Body of pancreas (tissue), 4 donors: ENCODE results near the gene CMPK2. TPM values are rescaled to one million over a fixed set of nuclear protein-coding genes. Genes with fewer than 3 reads are reported as not detected.

Source experiments
- ATAC-seq: fragments of 150-250 bp; one replicate; pipeline ENCODE4 v1.9.1; 2016
- DNase-seq, 4 donors: peaks; one replicate each; pipeline ENCODE4 v3.0.0-alpha.2; 2019
- H3K27ac ChIP-seq, 4 donors: fragments of 200-600 bp; sonication (generic); 1 replicate in 3 of 4; 2 replicates in 1 of 4; pipeline versions ENCODE4 v1.5.1 to v1.6.1; 2016 to 2019; ENCODE audit warnings: mild to moderate bottlenecking in 1 of 4, mixed read lengths in 1 of 4, moderate library complexity in 1 of 4
- H3K27me3 ChIP-seq, 2 donors: fragments of 200-600 bp; sonication (generic); one replicate each; pipeline ENCODE4 v1.6.0; 2016; ENCODE audit warnings: mild to moderate bottlenecking in 1 of 2
- H3K36me3 ChIP-seq, 2 donors: fragments of 200-600 bp; sonication (generic); replicated peaks in 1 of 2; 2 replicates each; pipeline ENCODE4 v1.5.1; 2016; ENCODE audit warnings: low read depth in 2 of 2; ENCODE audit not compliant: insufficient read depth in 1 of 2
- H3K4me1 ChIP-seq: fragments of 200-600 bp; sonication (generic); one replicate; pipeline ENCODE4 v1.6.0; 2016
- H3K4me3 ChIP-seq, 2 donors: fragments of 200-600 bp; sonication (generic); 1 replicate in 1 of 2; 2 replicates in 1 of 2; pipeline ENCODE4 v1.5.1; 2016 to 2019
- H3K9me3 ChIP-seq, 3 donors: fragments of 200-600 bp; sonication (generic); 1 replicate in 2 of 3; 2 replicates in 1 of 3; pipeline ENCODE4 v1.5.1; 2016
- CTCF ChIP-seq, 7 experiments: fragments of 450-650 bp in 4 of 7; fragments of 200-600 bp in 3 of 7; sonication (generic) in 3 of 7; IDR thresholded peaks; one replicate each; pipeline ENCODE4 v1.5.1; 2016 to 2019; ENCODE audit warnings: antibody characterized with exemption in 7 of 7
- POLR2A ChIP-seq, 3 donors: fragments of 450-650 bp; IDR thresholded peaks; one replicate each; pipeline ENCODE4 v1.6.1; 2016; ENCODE audit warnings: antibody characterized with exemption in 3 of 3, mild to moderate bottlenecking in 2 of 3
- WGBS, 2 donors: methylation state at CpG; one replicate each; pipeline ENCODE4 v1.1.5; 2017; 5-methylcytosine and 5-hydroxymethylcytosine counted together
- intact Hi-C: fragments of 100-400 bp; cut with DNase I; formaldehyde crosslinking; loops from one replicate; pipeline ENCODE4 v1.15.1; 2023
- total RNA-seq, 2 donors: library from RNA; depleted of rRNA; stranded (reverse); fragments of >200 nt; gene quantifications; one replicate each; pipeline ENCODE4 v1.1.0, GENCODE V29; 2016

CMPK2 gene
- total RNA-seq, 2 donors from 2014 or later = 6.7 to 6.9 TPM

GRCh38 chr2:6820236-6820635 lies 45.5 kb downstream of the CMPK2 start:
- Histone ChIP-seq H3K4me1 (no peaks in the 10 kb centered on the region), H3K36me3 (no peaks in the 10 kb centered on the region), H3K27me3 (no peaks in the 10 kb centered on the region), H3K4me3 (no peak overlapping the region), H3K9me3 (no peaks in the 10 kb centered on the region), H3K27ac (no peak overlapping the region)
- intact Hi-C loops = no loop called here
- WGBS, 2 donors = 67 to 77% methylated on average over 5 of the region's 5 CpGs
- DNase-seq (no peak), ATAC-seq (no peak)
- TF ChIP-seq POLR2A (IDR thresholded peaks at IDR 0.05) (no peak), CTCF (IDR thresholded peaks at IDR 0.05) (no peak)

DNA sequence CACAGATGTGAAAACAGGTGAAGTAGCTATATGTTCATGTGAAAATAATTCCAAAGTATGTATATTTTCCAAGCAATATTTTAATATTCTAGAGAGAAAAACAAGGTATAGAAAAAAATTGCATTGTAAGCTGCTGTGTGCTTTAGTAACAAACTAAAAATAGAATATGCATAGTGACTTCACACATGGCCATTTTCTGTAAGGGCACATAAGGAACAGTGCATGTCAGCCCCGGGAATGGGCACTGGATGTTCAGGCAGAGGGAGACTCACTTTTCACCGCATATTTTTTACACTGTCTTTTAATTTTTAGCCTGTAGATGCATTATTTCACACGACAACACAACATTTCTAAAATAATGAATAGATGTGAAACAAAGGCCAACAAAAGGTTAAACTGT lies 46.0 kb downstream of the CMPK2 start:
- no peak for DNase-seq
- Histone ChIP-seq H3K36me3 (no peaks in the 10 kb centered on the region), H3K27ac (no peak overlapping the region), H3K27me3 (no peaks in the 10 kb centered on the region), H3K9me3 (no peaks in the 10 kb centered on the region), H3K4me3 (no peak overlapping the region), H3K4me1 (no peaks in the 10 kb centered on the region)
- WGBS, 2 donors = 79 to 83% methylated on average over 3 of the region's 3 CpGs
- no peak for TF ChIP-seq POLR2A (IDR thresholded peaks at IDR 0.05)
- TF ChIP-seq CTCF (IDR thresholded peaks at IDR 0.05) = no peak
- ATAC-seq = no peak
- intact Hi-C loops = no loop called here

- Histone ChIP-seq H3K4me1 (no peaks in the 10 kb centered on the region), H3K4me3 (no peak overlapping the region), H3K27ac (no peak overlapping the region), H3K36me3 (no peaks in the 10 kb centered on the region), H3K27me3 (no peaks in the 10 kb centered on the region), H3K9me3 (no peaks in the 10 kb centered on the region)
- no peak for TF ChIP-seq CTCF (IDR thresholded peaks at IDR 0.05)
- DNase-seq (no peak), ATAC-seq (no peak)
- WGBS, 2 donors = 54 to 68% methylated on average over 5 of the region's 5 CpGs
- intact Hi-C loops = no loop called here
Observed at GRCh38 chr2:6818012-6818411, 47.7 kb downstream of the CMPK2 start.

DNA sequence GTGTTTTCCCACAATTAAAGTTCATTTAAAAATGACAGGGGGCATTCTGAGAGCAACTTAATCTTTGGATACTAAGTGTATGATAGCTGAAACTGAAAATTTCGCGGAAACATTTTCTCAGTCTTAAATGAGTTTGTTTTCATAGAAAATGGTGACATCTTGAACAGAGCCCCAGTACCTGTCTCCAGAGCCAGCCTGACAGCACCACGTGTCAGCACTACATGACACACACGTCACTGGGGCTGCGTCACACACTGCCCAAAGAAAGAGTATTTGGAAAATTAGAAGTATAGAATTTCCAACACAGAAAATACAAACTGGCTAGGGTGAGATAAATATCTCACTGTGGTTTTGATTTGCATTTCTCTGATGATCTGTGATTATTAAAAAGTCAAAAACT lies 50.8 kb downstream of the CMPK2 start:
- Histone ChIP-seq H3K4me3 (no peak overlapping the region), H3K36me3 (no peaks in the 10 kb centered on the region), H3K27ac (no peak overlapping the region), H3K9me3 (no peaks in the 10 kb centered on the region), H3K4me1 (no peaks in the 10 kb centered on the region), H3K27me3 (no peaks in the 10 kb centered on the region)
- DNase-seq = no peak
- TF ChIP-seq CTCF (IDR thresholded peaks at IDR 0.05) (no peak), POLR2A (IDR thresholded peaks at IDR 0.05) (no peak)
- no peak for ATAC-seq
- WGBS, 2 donors = 80 to 86% methylated on average over 5 of the region's 5 CpGs
- intact Hi-C loops = no loop called here

GRCh38 chr2:6814312-6814711 lies 51.4 kb downstream of the CMPK2 start:
- WGBS, 2 donors = 70 to 82% methylated on average over 10 of the region's 10 CpGs
- DNase-seq (no peak), ATAC-seq (no peak)
- Histone ChIP-seq H3K4me1 (no peaks in the 10 kb centered on the region), H3K9me3 (no peaks in the 10 kb centered on the region), H3K27me3 (no peaks in the 10 kb centered on the region), H3K27ac (no peak overlapping the region), H3K36me3 (no peaks in the 10 kb centered on the region), H3K4me3 (no peak overlapping the region)
- intact Hi-C loops = no loop called here
- TF ChIP-seq POLR2A (IDR thresholded peaks at IDR 0.05) (no peak), CTCF (IDR thresholded peaks at IDR 0.05) (no peak)
